Choroid plexus epithelial cell (primary cell): ENCODE results near the gene NETO2.

ENCODE experiments used
- DNase-seq: peaks from one replicate; pipeline ENCODE4 v3.0.0-alpha.2; 2010; ENCODE audit warnings: low read depth
- H3K4me3 ChIP-seq: 2 replicates; pipeline ENCODE4 v1.5.1; 2011; ENCODE audit warnings: low read depth, mild to moderate bottlenecking, control low read depth, low read length, moderate library complexity
- CTCF ChIP-seq: conservative IDR thresholded peaks from 2 replicates; pipeline ENCODE4 v1.5.1; 2011; ENCODE audit warnings: low read depth, mild to moderate bottlenecking, control low read depth, inconsistent platforms, low read length, moderate library complexity

NETO2 gene

GRCh38 chr16:47043200-47043599 is 100.5 kb downstream of the NETO2 start:
- TF ChIP-seq CTCF = no peak

GRCh38 chr16:47037746-47038458 is 105.8 kb downstream of the NETO2 start:
- peak overlapping the region; percentile 69 for H3K4me3 ChIP-seq
- DNase-seq = peak; percentile 74
- peak; percentile 82 for TF ChIP-seq CTCF

More at GRCh38 chr16:47043200-47043599, 100.5 kb downstream of the NETO2 start:
- H3K4me3 ChIP-seq = no peak overlapping the region
- DNase-seq = no peak

DNA sequence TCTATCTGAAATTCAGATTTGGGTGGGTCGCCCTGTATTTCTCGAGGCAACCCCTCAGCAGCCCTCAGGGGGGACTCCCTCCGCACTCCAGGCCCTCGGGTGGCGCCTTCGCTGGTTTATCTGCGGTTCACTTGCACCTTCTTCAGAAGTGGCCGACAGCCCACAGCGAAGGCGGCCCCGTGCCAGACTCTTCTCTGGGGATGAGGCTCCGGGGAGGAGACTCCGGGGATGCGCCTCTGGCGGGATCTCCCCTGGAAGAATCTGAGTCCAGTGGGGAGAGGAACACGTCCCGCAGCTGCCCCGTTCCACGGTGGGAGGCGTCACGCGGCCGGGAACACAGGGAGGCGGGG is 106.4 kb downstream of the NETO2 start:
- peak overlapping the region; percentile 69 for H3K4me3 ChIP-seq
- TF ChIP-seq CTCF = no peak
- no peak for DNase-seq

DNA sequence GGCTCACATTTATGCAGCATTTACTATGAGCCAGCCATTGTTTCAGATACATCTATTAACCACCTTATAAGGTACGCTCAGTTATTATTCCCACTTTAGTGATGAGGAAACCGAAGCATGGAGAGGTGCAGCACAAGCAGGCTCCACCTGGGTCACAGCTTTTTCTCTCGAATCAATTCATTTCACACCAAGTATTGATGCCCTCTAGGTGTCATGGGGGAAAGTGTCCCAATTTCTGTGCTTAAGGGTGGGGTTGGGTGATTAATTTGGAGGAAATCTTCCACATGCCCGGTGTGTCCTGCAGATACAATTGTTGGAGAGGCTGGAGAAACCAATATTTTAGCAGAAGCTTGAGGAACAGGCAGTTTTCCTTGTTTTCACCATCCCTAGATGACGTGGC is 107.5 kb downstream of the NETO2 start:
- no peak overlapping the region for H3K4me3 ChIP-seq
- DNase-seq = no peak

GRCh38 chr16:47035436-47035835 is 108.3 kb downstream of the NETO2 start:
- DNase-seq = no peak
- TF ChIP-seq CTCF = no peak
- H3K4me3 ChIP-seq = no peak overlapping the region

More for the DNA sequence above, 107.5 kb downstream of the NETO2 start:
- no peak for TF ChIP-seq CTCF

- no peak for DNase-seq
Measured at GRCh38 chr16:47034455-47034854, 109.3 kb downstream of the NETO2 start.

More at GRCh38 chr16:47034455-47034854, 109.3 kb downstream of the NETO2 start:
- TF ChIP-seq CTCF = no peak
- no peak overlapping the region for H3K4me3 ChIP-seq
